Kidney glomerular epithelial cell (primary cell): ENCODE measurements around the gene FAM53C.
A peak's percentile ranks its signal among the peaks of the same experiment; 100 is the strongest.
"Not testable (repeated sequence)": the region's sequence is repeated elsewhere in the genome, so short reads cannot be mapped to it uniquely, and the experiment has no call there.

Source experiments
- DNase-seq: peaks from one replicate; lab custom pipeline; 2025; lab: John Stamatoyannopoulos, UW

FAM53C gene

DNA sequence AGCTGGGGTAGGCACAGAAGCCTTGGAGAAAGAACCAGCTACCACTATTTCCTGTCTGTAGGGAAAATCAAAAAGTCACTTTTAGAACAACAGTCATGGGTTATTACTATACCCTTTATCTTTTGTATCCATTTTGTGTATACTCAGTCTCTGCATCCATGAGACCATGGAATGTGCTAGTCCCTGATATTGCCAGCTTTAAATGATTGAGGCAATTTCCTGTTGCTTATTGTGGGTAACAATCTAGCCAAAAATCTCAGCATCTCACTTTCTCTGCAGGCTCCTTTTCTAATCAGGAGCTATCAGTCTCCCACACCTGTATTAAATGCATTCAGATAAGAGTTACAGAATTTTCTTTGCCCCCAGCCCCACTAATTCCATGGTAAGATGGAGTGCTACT is 13.5 kb downstream of the FAM53C start:
- DNase-seq: no peak

DNA sequence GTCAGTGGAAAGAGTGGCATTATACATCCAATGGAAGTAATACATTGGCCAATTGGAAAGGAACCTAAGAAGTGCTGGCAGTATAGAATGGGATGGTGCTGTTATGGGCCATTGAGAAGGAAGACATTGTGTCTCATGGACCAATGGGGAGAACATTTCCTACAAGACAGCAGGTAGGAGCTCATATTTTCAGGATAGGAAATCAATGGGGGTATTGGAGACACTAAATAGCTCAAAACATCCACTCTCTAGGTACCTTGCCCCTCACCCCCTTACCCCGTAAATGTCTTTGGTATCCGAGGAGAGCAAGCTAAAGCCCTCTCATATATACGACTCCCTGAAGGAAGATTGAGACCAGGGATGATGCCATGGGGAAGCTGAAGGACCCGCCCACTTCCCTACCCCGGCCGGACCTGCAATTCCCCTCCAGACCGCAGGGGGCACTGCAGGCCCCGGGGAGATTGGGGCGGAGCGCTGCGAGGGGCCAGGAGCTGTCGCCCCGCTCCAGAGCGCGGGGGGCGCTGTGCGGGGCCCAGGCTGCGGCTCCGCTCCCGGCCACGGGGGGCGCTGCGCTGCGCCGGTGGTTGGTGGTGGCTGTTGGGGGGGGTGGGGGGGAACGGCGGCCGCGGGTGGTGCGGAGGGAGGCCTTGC is 14.1 kb downstream of the FAM53C start, which contains the start of gene KDM3B:
KDM3B (plus strand) TSS at position 615 of the 651 bp plus-strand sequence. CDS start 111 bp downstream, outside the sequence.
- DNase-seq: peak; percentile 69

DNA sequence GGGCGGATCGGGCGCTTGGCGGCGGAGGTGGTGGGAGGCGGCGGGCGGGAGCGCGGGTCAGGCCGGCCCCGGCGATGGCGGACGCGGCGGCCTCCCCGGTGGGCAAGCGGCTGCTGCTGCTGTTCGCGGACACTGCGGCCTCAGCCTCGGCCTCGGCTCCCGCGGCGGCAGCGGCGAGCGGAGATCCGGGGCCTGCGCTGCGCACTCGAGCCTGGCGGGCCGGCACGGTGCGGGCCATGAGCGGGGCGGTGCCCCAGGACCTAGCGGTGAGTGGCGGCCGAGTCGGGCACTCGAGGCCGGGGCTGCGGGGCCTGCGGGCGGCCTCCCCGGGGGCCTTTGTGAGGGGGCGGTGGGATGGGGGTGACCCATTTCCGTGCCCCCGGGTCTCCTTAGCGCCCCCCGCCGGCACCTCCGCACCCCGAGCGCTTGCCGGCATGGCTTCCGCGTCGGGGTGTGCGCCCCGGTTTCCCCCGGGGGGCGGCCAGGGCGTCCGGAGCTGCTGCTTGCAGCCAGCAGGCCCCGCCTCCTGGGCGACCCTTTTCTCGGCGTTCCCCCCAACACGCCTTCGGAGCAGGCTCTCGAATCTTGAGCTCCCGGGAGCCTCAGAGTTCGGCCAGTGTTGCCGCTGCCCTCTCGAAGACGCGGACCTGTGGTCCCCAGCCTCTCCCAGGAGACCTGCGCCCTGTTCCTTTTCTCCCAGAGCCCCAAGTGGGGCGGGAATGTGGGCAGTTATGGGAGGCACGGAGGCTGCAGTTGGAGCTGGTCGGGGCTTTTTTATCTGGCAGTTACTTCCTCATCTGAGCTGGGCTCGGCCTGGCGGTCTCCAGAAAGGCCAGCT is 14.9 kb downstream of the FAM53C start:
- peak; percentile 63 for DNase-seq

DNA sequence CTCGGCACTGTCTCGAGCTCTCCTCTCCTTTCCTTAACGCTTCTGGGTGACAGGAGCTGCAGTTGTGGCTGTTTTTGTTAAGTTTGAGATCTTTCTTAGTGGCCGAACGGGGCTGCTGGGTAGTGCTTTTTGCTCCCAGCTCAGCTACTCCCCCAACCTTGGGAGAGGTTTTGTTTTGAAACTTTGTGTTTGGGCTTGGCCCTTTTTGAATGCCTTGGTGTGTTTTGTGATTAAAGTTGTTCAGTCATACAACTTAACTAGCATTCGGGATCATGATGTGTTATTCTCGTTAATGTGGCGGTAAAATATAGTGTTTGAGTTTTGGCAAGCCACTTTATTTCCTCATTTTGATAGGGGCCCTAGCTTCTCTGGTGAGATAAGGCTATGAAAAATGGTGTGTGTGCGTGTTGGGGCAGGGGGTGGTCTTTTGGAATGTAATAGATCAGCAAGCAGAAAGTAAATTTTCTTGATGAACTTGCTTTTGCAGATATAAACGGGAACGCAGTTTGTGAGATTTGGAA is 15.6 kb downstream of the FAM53C start:
- DNase-seq: peak; percentile 63

DNA sequence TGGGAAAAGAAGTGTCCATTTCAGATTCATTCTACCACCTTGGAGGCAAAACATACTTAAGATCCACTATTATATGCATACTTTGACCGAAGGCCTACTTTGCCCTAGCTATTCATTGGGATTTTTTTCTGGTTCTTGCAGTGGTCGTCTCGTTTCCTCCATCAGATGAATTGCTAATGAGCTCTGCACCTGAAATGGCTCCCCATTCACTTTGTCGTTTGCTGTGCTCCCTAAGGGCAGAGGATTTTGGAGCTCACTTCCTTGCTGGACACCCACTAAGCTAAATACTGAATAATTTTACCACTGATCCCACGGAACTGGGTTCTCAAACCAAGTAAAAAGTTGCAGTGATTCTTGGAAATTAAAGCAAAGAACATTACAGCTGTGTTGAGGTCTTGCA is 16.3 kb downstream of the FAM53C start:
- DNase-seq: no peak

DNA sequence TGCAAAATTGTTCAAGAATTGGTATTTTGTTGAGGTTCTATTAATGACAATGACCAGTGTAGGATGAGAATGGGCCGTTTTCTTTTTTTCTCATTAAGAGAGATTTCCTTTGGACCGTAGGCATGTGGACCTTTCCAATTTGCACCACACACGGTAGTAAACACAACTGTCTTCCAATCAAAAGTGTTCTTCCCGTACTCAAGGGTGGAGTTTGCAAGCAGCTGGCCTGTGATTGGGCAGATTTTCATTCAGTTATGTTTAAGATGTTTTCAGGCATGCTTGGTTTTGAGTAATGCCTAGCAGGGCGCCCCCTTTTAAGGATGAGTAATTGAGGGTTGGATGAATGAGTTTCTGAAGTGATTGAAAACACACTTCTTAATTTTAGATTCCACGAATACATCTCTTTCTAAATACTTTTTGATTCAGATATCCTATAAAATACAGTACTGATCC is 16.9 kb downstream of the FAM53C start:
- DNase-seq: peak; percentile 85

DNA sequence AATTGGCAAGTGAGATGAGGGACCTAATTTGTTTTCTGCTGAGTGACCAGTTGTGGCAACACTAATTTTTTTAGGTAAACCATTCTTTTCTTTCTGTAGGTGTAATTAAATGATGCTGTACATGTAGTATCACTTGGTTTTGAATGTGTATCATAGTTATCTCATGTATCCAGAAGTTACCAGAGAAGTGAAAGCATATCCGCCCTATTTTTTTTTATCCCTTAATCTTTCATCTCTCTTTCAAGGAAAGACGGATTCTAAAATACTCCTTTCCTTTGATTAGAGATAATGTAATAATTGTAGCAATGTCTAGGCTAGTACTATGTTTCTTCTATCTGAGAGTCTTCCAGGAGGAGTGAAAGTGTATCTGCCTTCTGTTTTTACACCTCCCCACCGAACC is 21.6 kb downstream of the FAM53C start:
- DNase-seq: no peak

DNA sequence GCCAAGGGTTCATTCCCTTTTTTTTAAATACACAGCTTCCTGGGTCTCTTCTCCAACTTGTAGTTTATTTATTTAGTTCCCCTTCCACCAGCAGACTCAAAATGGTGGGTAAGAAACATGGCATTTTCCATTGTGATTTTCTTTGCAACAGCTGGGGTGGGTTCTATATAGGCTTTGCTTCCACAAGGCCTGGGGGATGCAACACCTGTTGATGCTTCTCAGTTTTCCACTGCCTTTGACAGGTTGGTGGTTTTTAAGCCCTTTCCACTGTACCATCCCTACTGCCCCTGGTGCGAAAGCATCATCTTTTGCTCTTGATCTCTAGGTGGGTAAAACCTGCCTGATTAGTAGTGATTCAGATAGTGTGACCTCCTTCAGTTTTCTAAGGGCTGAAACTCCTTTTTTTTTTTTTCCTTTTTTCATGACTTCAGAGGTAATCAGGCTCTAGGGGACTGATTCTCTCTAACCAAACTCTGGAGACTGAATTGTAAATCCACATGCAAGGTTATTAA is 22.9 kb downstream of the FAM53C start:
- no peak for DNase-seq

DNA sequence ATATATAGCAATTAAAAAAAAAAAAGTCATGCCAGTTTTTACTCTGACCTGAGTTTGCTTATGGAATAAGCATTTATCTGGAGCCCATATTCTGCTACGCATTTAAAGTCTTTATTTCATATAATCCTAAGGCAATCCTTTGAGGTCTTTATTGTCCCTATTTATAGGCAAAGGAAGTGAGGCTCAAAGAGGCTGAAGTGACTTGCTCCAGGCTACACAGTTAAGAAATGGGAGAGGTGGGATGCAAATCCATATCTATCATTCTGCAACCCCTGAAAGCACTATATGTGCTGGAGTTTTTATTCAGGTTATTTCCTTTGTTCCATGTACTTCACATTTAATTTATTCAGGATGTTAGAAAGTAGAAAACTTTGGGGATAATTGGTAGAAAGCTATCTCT is 26.5 kb downstream of the FAM53C start:
- no peak for DNase-seq

DNA sequence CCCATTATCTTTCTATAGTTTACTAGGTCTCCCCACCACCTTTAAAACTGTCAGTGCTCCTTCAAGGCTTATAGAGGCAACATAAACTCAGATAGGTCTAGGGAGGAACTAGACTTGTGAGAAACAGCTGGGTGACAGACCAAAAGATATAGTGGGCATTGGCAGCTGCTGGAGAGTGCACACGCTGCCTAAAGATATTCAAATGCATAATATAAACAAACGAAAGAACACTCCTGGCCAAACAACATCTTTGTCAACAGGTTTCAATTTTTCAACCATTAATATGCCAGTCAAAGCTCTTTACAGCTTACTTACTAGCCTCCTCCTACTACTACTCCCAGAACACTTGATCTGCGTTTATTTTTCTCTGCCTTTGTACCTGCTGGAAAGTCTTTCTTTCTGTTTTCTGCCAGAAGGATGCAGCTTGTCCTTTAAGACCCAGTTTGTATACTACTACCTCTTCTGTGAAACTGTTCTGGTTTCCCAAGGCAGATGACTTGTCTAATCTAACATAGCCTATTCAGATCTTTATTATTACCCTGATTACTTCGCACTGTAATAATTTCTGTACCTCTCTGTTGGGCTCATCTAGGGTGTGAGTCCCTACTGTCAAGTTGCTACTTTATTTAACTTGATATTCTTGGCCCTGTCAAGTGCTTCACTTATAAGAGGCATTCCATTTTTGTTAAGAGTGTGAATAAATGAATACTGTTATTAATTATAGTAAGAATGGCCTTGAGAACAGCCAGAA is 28.7 kb downstream of the FAM53C start:
- DNase-seq: no peak

DNA sequence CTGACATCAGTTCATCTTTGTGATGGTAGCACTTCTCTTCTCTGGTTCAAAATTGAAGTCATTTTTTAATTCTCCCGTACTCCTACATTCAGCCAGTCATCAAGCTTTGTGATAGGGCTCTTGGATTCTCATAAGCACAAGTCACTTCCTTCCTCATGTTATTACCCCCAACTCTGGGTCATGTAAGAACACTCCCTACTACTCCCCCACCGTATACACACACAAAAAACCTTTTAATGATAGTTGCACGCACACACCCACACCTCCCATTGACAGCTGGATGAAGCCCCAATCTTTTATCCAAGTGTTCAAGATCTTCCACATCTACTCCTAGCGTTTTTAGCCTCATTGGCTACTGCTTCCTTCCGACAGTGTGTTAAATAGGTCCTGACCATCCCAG is 31.2 kb downstream of the FAM53C start:
- DNase-seq: no peak

DNA sequence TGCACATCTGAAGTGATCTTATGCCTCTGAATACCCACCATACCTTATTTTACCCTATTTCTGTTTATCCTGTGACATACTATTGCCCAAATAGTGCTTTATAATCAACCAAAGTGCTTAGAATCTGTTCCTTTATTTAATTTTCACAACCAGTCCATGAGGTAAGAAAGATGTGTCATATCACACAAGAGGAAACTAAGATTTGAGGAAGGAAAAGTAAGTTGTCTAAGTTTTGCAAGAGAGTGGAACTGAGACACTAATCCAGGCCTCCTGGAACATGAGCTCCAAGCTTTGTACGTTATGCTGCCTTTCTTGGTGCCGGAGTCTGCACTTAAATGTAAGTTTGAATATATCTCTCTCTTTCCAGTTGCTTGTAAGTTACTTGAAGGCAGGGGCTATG is 31.6 kb downstream of the FAM53C start:
- DNase-seq: no peak

DNA sequence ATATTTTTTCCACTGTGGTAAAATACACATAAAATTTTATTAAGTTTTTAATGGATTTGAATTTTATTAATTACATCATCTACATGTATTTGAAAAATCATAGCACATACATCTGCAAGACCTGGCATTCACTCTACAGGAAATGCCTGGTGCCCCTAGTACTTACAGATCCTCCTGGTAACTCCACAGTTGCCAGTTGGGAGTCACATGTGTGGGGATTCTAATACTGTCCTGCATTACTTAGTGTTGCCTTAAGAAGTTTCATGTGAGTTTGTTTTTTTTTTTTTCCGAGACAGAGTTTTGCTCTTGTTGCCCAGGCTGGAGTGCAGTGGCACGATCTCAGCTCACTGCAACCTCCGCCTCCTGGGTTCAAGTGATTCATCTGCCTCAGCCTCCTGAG is 32.5 kb downstream of the FAM53C start:
- DNase-seq: no peak

DNA sequence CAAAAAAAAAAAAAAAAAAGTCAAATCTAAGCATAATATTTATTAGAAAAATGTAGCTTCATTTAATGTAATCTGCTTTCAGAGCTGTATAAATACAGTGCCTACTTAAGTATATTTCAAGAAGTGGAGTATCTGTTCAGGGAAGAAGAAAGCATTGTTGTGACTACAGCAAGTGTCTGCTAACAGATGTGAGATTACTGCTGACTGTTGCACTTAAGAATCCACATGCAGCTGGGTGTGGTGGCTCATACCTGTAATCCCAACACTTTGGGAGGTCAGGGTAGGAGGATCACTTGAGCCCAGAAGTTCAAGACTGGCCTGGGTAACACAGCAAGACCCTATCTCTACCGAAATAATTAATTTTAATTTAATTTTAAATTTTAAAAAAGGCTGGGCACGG is 33.4 kb downstream of the FAM53C start:
- no peak for DNase-seq

DNA sequence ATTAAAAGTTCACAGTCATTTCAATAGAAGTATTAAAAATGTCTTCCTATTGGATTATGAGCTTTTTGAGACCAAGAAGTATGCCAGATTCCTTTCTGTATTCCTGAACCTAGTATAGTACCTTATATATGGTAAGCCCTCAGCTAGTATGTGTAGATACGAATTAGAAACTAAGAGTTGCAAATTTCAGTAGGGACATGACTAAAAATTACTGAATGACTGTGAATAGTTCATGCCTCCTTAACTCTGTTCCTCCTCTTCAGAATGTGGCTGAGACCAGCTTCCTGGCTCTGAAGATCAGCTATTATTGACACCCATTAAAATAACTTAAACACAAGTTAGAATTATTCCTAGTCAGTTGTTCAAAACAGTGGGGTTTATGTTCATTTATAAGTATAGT is 34.2 kb downstream of the FAM53C start:
- no peak for DNase-seq

DNA sequence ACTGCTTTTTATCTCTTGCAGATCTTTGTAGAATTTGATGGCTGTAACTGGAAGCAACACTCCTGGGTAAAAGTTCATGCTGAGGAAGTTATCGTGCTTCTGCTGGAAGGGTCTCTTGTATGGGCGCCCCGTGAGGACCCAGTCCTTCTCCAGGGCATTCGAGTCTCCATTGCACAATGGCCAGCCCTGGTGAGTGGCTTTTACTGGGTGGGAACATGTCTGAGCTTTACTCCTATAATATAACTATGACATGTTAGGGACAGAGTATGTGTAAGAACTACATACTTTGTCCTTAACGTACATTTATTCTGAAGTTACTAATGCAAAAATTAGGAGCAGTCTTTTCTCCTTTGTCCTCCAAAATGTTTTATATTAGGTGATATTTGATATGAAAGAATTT is 34.6 kb downstream of the FAM53C start:
- DNase-seq: no peak

DNA sequence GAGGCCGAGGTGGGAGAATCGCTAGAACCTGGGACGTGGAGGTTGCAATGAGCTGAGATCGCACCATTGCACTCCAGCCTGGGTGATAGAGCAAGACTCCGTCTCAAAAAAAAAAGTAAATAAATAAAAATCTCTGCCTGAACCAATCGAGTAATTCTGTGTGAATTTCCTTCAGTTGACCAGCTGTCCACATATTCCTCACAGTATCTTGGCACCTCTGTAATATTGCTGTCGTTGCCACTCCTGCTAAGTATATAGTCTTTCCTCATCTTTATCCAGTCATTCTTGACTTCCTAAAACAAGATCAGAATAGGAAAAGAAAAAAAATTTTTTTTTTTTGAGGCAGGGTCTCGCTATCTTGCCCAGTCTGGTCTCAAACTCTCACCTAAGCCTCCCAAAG is 44.3 kb downstream of the FAM53C start:
- no peak for DNase-seq

DNA sequence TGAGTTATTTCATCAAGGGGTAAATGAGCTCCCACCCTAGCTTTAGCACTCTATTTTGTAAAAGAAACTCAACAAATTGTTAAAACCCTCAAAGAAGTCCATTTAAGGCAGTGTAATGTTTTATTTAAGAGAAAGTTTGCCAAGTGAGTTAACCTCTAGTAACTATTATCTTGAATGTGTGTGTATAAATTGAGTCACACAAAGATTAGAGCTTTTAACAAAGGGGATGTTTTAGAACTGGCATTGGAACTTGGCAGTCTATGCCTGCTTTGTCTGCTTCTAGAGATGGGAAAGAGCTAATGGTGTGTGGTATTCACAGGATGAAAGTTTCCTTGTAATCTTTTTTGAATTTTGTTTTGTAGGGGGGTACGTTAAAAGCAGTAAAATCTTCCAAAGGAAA is 47.6 kb downstream of the FAM53C start:
- no peak for DNase-seq

DNA sequence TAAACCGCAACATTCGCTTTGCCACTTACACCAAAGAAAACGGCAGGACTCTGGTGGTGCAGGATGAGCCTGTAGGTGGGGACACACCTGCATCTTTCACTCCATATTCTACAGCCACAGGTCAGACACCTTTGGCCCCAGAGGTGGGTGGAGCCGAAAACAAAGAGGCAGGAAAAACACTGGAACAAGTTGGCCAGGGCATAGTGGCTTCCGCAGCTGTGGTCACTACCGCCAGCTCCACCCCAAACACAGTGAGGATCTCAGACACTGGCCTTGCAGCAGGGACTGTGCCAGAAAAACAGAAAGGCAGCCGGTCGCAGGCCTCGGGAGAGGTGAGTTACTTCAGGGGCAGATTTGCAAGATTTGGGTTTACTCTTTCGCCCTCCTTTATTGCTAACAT is 48.2 kb downstream of the FAM53C start:
- no peak for DNase-seq

DNA sequence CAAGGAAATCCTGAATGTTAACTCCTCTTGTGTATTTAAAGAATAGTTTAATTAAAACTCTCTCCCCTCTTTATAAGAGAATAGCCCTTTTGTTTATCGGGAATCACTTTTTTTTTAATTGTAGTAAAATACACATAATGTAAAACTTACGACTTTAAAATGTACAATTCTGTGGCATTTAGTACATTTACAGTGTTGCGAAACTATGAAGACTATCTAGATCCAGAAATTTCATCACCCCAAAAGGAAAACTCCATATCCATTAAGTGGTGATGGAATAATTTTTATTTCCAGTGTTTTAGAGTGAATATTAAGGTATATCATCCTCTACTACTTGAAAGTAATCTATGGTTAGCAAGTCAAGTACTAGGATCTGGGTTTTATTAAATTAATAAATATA is 51.3 kb downstream of the FAM53C start:
- no peak for DNase-seq

DNA sequence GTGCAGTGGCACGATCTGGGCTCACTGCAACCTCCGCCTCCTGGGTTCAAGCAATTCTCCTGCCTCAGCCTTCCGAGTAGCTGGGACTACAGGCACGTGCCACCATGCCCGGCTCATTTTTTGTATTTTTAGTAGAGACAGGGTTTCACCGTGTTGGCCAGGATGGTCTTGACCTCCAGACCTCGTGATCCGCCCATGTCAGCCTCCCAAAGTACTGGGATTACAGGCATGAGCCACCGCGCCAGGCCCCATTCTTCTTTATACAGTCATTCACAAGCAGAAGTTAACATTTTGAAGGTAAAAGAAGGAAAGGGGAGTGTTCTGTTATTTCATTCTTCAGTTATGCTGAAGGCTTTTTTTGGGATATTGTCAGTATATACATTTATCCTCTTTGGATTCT is 51.8 kb downstream of the FAM53C start:
- not testable (repeated sequence) for DNase-seq

DNA sequence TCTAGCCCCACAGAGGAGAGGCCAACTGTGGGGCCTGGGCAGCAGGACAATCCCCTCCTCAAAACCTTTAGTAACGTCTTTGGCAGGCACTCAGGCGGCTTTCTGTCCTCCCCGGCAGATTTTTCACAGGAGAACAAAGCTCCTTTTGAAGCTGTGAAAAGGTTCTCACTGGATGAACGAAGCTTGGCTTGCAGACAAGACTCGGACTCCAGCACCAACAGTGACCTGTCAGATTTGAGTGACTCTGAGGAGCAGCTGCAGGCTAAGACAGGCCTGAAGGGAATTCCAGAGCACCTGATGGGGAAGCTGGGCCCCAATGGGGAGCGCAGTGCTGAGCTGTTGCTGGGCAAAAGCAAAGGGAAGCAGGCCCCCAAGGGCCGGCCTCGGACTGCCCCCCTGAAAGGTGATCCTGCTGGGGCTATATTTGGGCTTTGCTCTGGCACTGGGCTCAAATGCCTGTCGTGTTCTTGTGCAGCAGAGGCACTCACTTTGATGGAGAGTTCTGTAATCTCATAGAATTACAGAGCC is 53.9 kb downstream of the FAM53C start:
- DNase-seq: no peak
